Measurements from ENCODE around the gene OLFM4.
"Not testable (repeated sequence)": the region's sequence is repeated elsewhere in the genome, so short reads cannot be mapped to it uniquely, and the experiment has no call there.

The OLFM4 gene

GRCh38 chr13:53028637-53029203 is at the start of gene OLFM4:
Gene OLFM4 (plus strand): TSS chr13:53028813. CDS start chr13:53028837, 24 bp downstream.
- DNase-seq (ENCODE audit: low spot score): no peak

GRCh38 chr13:52978989-52979388 is 49.6 kb upstream of the OLFM4 start:
- DNase-seq (ENCODE audit: low spot score): no peak

- no peak for DNase-seq (ENCODE audit: low spot score)
Observed at GRCh38 chr13:52980695-52981094, 47.9 kb upstream of the OLFM4 start.

GRCh38 chr13:52983836-52984235 is 44.8 kb upstream of the OLFM4 start:
- no peak for DNase-seq (ENCODE audit: low spot score)

- no peak for DNase-seq (ENCODE audit: low spot score)
Observed at GRCh38 chr13:52984881-52985363, 43.7 kb upstream of the OLFM4 start.

GRCh38 chr13:52991344-52992020 is 37.1 kb upstream of the OLFM4 start:
- DNase-seq (ENCODE audit: low spot score): no peak

GRCh38 chr13:52992110-52992509 is 36.5 kb upstream of the OLFM4 start:
- no peak for DNase-seq (ENCODE audit: low spot score)

GRCh38 chr13:52994051-52994450 is 34.6 kb upstream of the OLFM4 start:
- DNase-seq (ENCODE audit: low spot score): no peak

GRCh38 chr13:52994865-52995264 is 33.7 kb upstream of the OLFM4 start:
- DNase-seq (ENCODE audit: low spot score): no peak

- DNase-seq (ENCODE audit: low spot score): no peak
Observed at GRCh38 chr13:52995946-52996345, 32.7 kb upstream of the OLFM4 start.

GRCh38 chr13:52997951-52998876 is 30.4 kb upstream of the OLFM4 start:
- DNase-seq (ENCODE audit: low spot score): no peak

GRCh38 chr13:52999093-52999696 is 29.4 kb upstream of the OLFM4 start:
- DNase-seq (ENCODE audit: low spot score): no peak

- no peak for DNase-seq (ENCODE audit: low spot score)
Observed at GRCh38 chr13:53001444-53002225, 27.0 kb upstream of the OLFM4 start.

- no peak for DNase-seq (ENCODE audit: low spot score)
Observed at GRCh38 chr13:53004573-53004972, 24.0 kb upstream of the OLFM4 start.

GRCh38 chr13:53005626-53006025 is 23.0 kb upstream of the OLFM4 start:
- DNase-seq (ENCODE audit: low spot score): no peak

- DNase-seq (ENCODE audit: low spot score): no peak
Observed at GRCh38 chr13:53007872-53008271, 20.7 kb upstream of the OLFM4 start.

- DNase-seq (ENCODE audit: low spot score): no peak
Observed at GRCh38 chr13:53010374-53011105, 18.1 kb upstream of the OLFM4 start.

- DNase-seq (ENCODE audit: low spot score): no peak
Observed at GRCh38 chr13:53012707-53013106, 15.9 kb upstream of the OLFM4 start.

GRCh38 chr13:53013113-53013512 is 15.5 kb upstream of the OLFM4 start:
- DNase-seq (ENCODE audit: low spot score): no peak

- not testable (repeated sequence) for DNase-seq (ENCODE audit: low spot score)
Observed at GRCh38 chr13:53014018-53014417, 14.6 kb upstream of the OLFM4 start.

Data from CD4-positive, alpha-beta T cell treated with Interleukin-2 at 100 ng/mL for 4 hours (primary cell).